Natural killer cell (primary cell): ENCODE results near the gene NHSL1. TPM values are rescaled to one million over a fixed set of nuclear protein-coding genes. Genes with fewer than 3 reads are reported as not detected.

Source experiments
- ATAC-seq, 3 donors: fragments of 150-1000 bp in 2 of 3; fragments of 200-7000 bp in 1 of 3; cut with Tn5 transposase; 1 replicate in 1 of 3; 2 replicates in 2 of 3; pipeline ENCODE4 v1.10.0; 2021; ENCODE audit warnings: mild to moderate bottlenecking in 2 of 3, moderate library complexity in 2 of 3
- DNase-seq, 2 donors: peaks; one replicate each; pipeline versions ENCODE4 v3.0.0 to v3.0.0-alpha.2; 2013 to 2021; ENCODE audit warnings: mixed read lengths in 1 of 2
- H3K27ac ChIP-seq: one replicate; pipeline ENCODE4 v1.5.1; 2013; ENCODE audit warnings: mild to moderate bottlenecking, low read length
- H3K27me3 ChIP-seq: one replicate; pipeline ENCODE4 v1.6.1; 2013; ENCODE audit warnings: low read length; ENCODE audit not compliant: control insufficient read depth, insufficient read depth
- H3K36me3 ChIP-seq: one replicate; pipeline ENCODE4 v1.6.1; 2013; ENCODE audit warnings: low read length; ENCODE audit not compliant: control insufficient read depth, insufficient read depth
- H3K4me1 ChIP-seq: one replicate; pipeline ENCODE4 v1.6.1; 2013; ENCODE audit warnings: low read length; ENCODE audit not compliant: control insufficient read depth, insufficient read depth
- H3K4me3 ChIP-seq: one replicate; pipeline ENCODE4 v1.5.1; 2013; ENCODE audit warnings: low read length
- H3K9me3 ChIP-seq: one replicate; pipeline ENCODE4 v1.6.1; 2013; ENCODE audit warnings: low read length; ENCODE audit not compliant: control insufficient read depth, insufficient read depth
- H3K27ac Mint-ChIP-seq, 2 donors: one replicate each; pipeline ENCODE4 v1.8.0; 2022; ENCODE audit warnings: mild to moderate bottlenecking in 2 of 2, mixed read lengths in 2 of 2, moderate library complexity in 1 of 2
- H3K27me3 Mint-ChIP-seq, 2 donors: one replicate each; pipeline ENCODE4 v1.8.0; 2022; ENCODE audit warnings: low read depth in 2 of 2, mixed read lengths in 2 of 2
- H3K36me3 Mint-ChIP-seq: one replicate; pipeline ENCODE4 v1.8.0; 2022; ENCODE audit warnings: mixed read lengths
- H3K4me1 Mint-ChIP-seq, 2 donors: one replicate each; pipeline ENCODE4 v1.8.0; 2022; ENCODE audit warnings: mixed read lengths in 2 of 2
- H3K4me3 Mint-ChIP-seq: one replicate; pipeline ENCODE4 v1.8.0; 2022; ENCODE audit warnings: mild to moderate bottlenecking, moderate library complexity, mixed read lengths
- H3K9me3 Mint-ChIP-seq, 2 donors: one replicate each; pipeline ENCODE4 v1.8.0; 2022; ENCODE audit warnings: mixed read lengths in 2 of 2
- CTCF ChIP-seq: fragments of 200-600 bp; IDR thresholded peaks from one replicate; pipeline ENCODE4 v1.8.0; 2022; ENCODE audit warnings: antibody characterized with exemption
- WGBS: methylation state at CpG from one replicate; pipeline ENCODE4 v1.1.7; 2013; ENCODE audit warnings: missing lambda C conversion rate; ENCODE audit not compliant: insufficient coverage; 5-methylcytosine and 5-hydroxymethylcytosine counted together
- intact Hi-C: fragments of 100-400 bp; cut with micrococcal nuclease; formaldehyde crosslinking; loops from one replicate; pipeline ENCODE4 v1.14.2; 2022
- total RNA-seq, 4 donors: library from RNA; stranded (reverse); fragments of 120-200 nt in 1 of 4; gene quantifications; one replicate each; pipeline versions ENCODE4 v1.2.3 to v1.2.4, GENCODE V29; 2013 to 2022

NHSL1 gene
- total RNA-seq, 3 donors from 2014 or later (not counting 1 experiment from before 2014, with no cell fraction given) = 0.38 to 0.75 (median 0.68) TPM

GRCh38 chr6:138440758-138441357 is 58.4 kb downstream of the NHSL1 start:
- H3K4me3 Mint-ChIP-seq = no peak overlapping the region
- intact Hi-C loops = no loop called here

GRCh38 chr6:138440296-138440695 is 59.0 kb downstream of the NHSL1 start:
- intact Hi-C loops = no loop called here
- H3K9me3 ChIP-seq = no peaks in the 10 kb centered on the region
- H3K27me3 Mint-ChIP-seq = peaks cover 5 to 7% of the 10 kb centered on the region in 2 donors
- 93% methylated on average over 3 of the region's 3 CpGs for WGBS
- H3K4me3 ChIP-seq = no peak overlapping the region
- no peaks in the 10 kb centered on the region for H3K36me3 ChIP-seq
- H3K36me3 Mint-ChIP-seq = no peaks in the 10 kb centered on the region
- no peaks in the 10 kb centered on the region for H3K9me3 Mint-ChIP-seq
- TF ChIP-seq CTCF = no peak
- no peak for DNase-seq
- no peak overlapping the region for H3K4me3 Mint-ChIP-seq
- no peak overlapping the region for H3K27ac ChIP-seq
- H3K27ac Mint-ChIP-seq = no peak overlapping the region
- H3K4me1 Mint-ChIP-seq = no peaks in the 10 kb centered on the region
- no peak for ATAC-seq
- H3K4me1 ChIP-seq = no peaks in the 10 kb centered on the region
- no peaks in the 10 kb centered on the region for H3K27me3 ChIP-seq

More at GRCh38 chr6:138440758-138441357, 58.4 kb downstream of the NHSL1 start:
- H3K4me3 ChIP-seq = no peak overlapping the region
- DNase-seq (no peak), ATAC-seq (no peak)
- H3K27me3 Mint-ChIP-seq = peaks cover 5 to 7% of the 10 kb centered on the region in 2 donors
- no peaks in the 10 kb centered on the region for H3K36me3 ChIP-seq
- H3K27me3 ChIP-seq = no peaks in the 10 kb centered on the region
- no peaks in the 10 kb centered on the region for H3K4me1 ChIP-seq
- no peaks in the 10 kb centered on the region for H3K4me1 Mint-ChIP-seq
- no peaks in the 10 kb centered on the region for H3K9me3 Mint-ChIP-seq
- H3K27ac ChIP-seq = no peak overlapping the region
- H3K27ac Mint-ChIP-seq = no peak overlapping the region
- no peaks in the 10 kb centered on the region for H3K36me3 Mint-ChIP-seq
- no peak for TF ChIP-seq CTCF
- 51% methylated on average over 3 of the region's 4 CpGs for WGBS
- H3K9me3 ChIP-seq = no peaks in the 10 kb centered on the region

- Mint-ChIP-seq H3K4me1 (no peaks in the 10 kb centered on the region), H3K4me3 (no peak overlapping the region), H3K27me3 (peaks cover 5 to 7% of the 10 kb centered on the region in 2 donors), H3K27ac (no peak overlapping the region), H3K36me3 (no peaks in the 10 kb centered on the region), H3K9me3 (no peaks in the 10 kb centered on the region)
- no peak overlapping the region for H3K4me3 ChIP-seq
- no peaks in the 10 kb centered on the region for H3K36me3 ChIP-seq
- no peak for TF ChIP-seq CTCF
- no peak overlapping the region for H3K27ac ChIP-seq
- WGBS = 93% methylated on average over 5 of the region's 7 CpGs
- intact Hi-C loops = no loop called here
- DNase-seq = no peak
- no peak for ATAC-seq
- no peaks in the 10 kb centered on the region for H3K4me1 ChIP-seq
- H3K27me3 ChIP-seq = no peaks in the 10 kb centered on the region
- H3K9me3 ChIP-seq = no peaks in the 10 kb centered on the region
These were observed 59.7 kb downstream of the NHSL1 start for GRCh38 chr6:138439546-138439945.

- H3K36me3 ChIP-seq = no peaks in the 10 kb centered on the region
- Mint-ChIP-seq H3K9me3 (no peaks in the 10 kb centered on the region), H3K36me3 (no peaks in the 10 kb centered on the region), H3K27ac (no peak overlapping the region), H3K27me3 (no peaks in the 10 kb centered on the region), H3K4me1 (no peaks in the 10 kb centered on the region), H3K4me3 (no peak overlapping the region)
- TF ChIP-seq CTCF = no peak
- intact Hi-C loops = no loop called here
- 40% methylated on average over 1 of the region's 4 CpGs for WGBS
- H3K27me3 ChIP-seq = no peaks in the 10 kb centered on the region
- no peak for DNase-seq
- no peak overlapping the region for H3K27ac ChIP-seq
- H3K4me1 ChIP-seq = no peaks in the 10 kb centered on the region
- H3K4me3 ChIP-seq = no peak overlapping the region
- no peak for ATAC-seq
- no peaks in the 10 kb centered on the region for H3K9me3 ChIP-seq
These were observed 64.4 kb downstream of the NHSL1 start for GRCh38 chr6:138434925-138435324.
